A549 (cell line): Measurements from ENCODE around the gene TASOR2. TPM values are rescaled to one million over a fixed set of nuclear protein-coding genes. Genes with fewer than 3 reads are reported as not detected.

Experiments used
- ATAC-seq, 2 experiments: fragments of 200-7000 bp in 1 of 2; fragments of >200 bp in 1 of 2; cut with Nextera tagmentation in 1 of 2; cut with Tn5 transposase in 1 of 2; 3 replicates each; pipeline versions ENCODE4 v1.8.0 to v1.9.1; 2018 to 2020; ENCODE audit warnings: mild to moderate bottlenecking in 1 of 2, moderate library complexity in 1 of 2
- CTCF ChIA-PET: fragments of 300-600 bp; sonication (Branson Sonifier 250); formaldehyde crosslinking; extraction: SDS; loops from one replicate; lab custom pipeline; 2021; ENCODE audit warnings: antibody characterized with exemption, inconsistent platforms; lab: Yijun Ruan, JAX
- POLR2A ChIA-PET: fragments of 350-600 bp; formaldehyde crosslinking; extraction: SDS; loops from one replicate; lab custom pipeline; 2021; ENCODE audit warnings: antibody characterized with exemption, inconsistent platforms; lab: Yijun Ruan, JAX
- DNase-seq, 2 experiments: peaks; one replicate each; pipeline versions ENCODE4 v3.0.0 to v3.0.0-alpha.2; 2011 to 2016; ENCODE audit warnings: low read depth in 1 of 2, low spot score in 1 of 2
- FAIRE-seq: peaks from 2 replicates; lab custom pipeline; 2011; peaks lifted over from hg19 to GRCh38; lab: Jason Lieb, UNC
- H3K27ac ChIP-seq, 2 experiments: fragments of >200 bp; sonication (Bioruptor Twin); formaldehyde crosslinking; 3 replicates each; pipeline ENCODE4 v1.5.1; 2016 to 2017
- H3K4me1 ChIP-seq: fragments of >200 bp; sonication (Bioruptor Twin); formaldehyde crosslinking; 3 replicates; pipeline ENCODE4 v1.6.1; 2016
- H3K4me2 ChIP-seq: fragments of >200 bp; sonication (Bioruptor Twin); formaldehyde crosslinking; 3 replicates; pipeline ENCODE4 v1.6.1; 2016
- H3K4me3 ChIP-seq: fragments of >200 bp; sonication (Bioruptor Twin); formaldehyde crosslinking; 3 replicates; pipeline ENCODE4 v1.5.1; 2016
- H3K9me3 ChIP-seq: fragments of >200 bp; sonication (Bioruptor Twin); formaldehyde crosslinking; 3 replicates; pipeline ENCODE4 v1.6.1; 2016
- ATOH8 ChIP-seq: fragments of 250-450 bp; sonication (Bioruptor Pico); IDR thresholded peaks from 2 replicates; pipeline ENCODE4 v1.5.0; 2020; ENCODE audit warnings: low read depth, mild to moderate bottlenecking, moderate library complexity
- BHLHE40 ChIP-seq: IDR thresholded peaks from 2 replicates; pipeline ENCODE4 v1.6.1; 2012; ENCODE audit warnings: low read depth, low read length, inconsistent platforms
- CBX8 ChIP-seq: fragments of 200-600 bp; sonication (generic); IDR thresholded peaks from 2 replicates; pipeline ENCODE4 v1.6.1; 2016
- CHD4 ChIP-seq: fragments of 200-600 bp; sonication (generic); IDR thresholded peaks from 2 replicates; pipeline ENCODE4 v1.6.1; 2016; ENCODE audit warnings: antibody characterized with exemption, mild to moderate bottlenecking, borderline replicate concordance
- CTCF ChIP-seq: fragments of >200 bp; sonication (Bioruptor Twin); formaldehyde crosslinking; IDR thresholded peaks from 3 replicates; pipeline ENCODE4 v1.5.1; 2016
- FOSB ChIP-seq: fragments of 250-450 bp; sonication (Bioruptor Pico); IDR thresholded peaks from 2 replicates; pipeline ENCODE4 v1.5.0; 2020; ENCODE audit warnings: mild to moderate bottlenecking, moderate library complexity
- FOXS1 ChIP-seq: fragments of 250-450 bp; sonication (Bioruptor Pico); IDR thresholded peaks from 2 replicates; pipeline ENCODE4 v1.5.0; 2020; ENCODE audit warnings: mild to moderate bottlenecking, moderate library complexity
- HOXA7 ChIP-seq: fragments of 250-450 bp; sonication (Bioruptor Pico); IDR thresholded peaks from 2 replicates; pipeline ENCODE4 v1.5.0; 2020; ENCODE audit warnings: mild to moderate bottlenecking, moderate library complexity
- HOXB5 ChIP-seq: fragments of 250-450 bp; sonication (Bioruptor Pico); IDR thresholded peaks from 2 replicates; pipeline ENCODE4 v1.5.0; 2020; ENCODE audit warnings: mild to moderate bottlenecking, moderate library complexity
- MAX ChIP-seq: IDR thresholded peaks from 2 replicates; pipeline ENCODE4 v1.6.1; 2012
- MAZ ChIP-seq: fragments of 150-350 bp; IDR thresholded peaks from 2 replicates; pipeline ENCODE4 v1.6.1; 2014; ENCODE audit warnings: antibody characterized with exemption, low read depth, low read length, borderline replicate concordance
- PBX3 ChIP-seq: IDR thresholded peaks from 2 replicates; pipeline ENCODE4 v1.6.1; 2012
- REST ChIP-seq: fragments of 200-600 bp; sonication (generic); IDR thresholded peaks from 2 replicates; pipeline ENCODE4 v1.6.1; 2016; ENCODE audit warnings: antibody characterized with exemption, mild to moderate bottlenecking, moderate library complexity
- RNF2 ChIP-seq: fragments of 200-600 bp; sonication (generic); IDR thresholded peaks from 2 replicates; pipeline ENCODE4 v1.6.1; 2016; ENCODE audit warnings: low read depth, mild to moderate bottlenecking, antibody characterized with exemption, moderate library complexity, borderline replicate concordance
- SREBF2 ChIP-seq: fragments of 450-650 bp; IDR thresholded peaks from 2 replicates; pipeline ENCODE4 v1.6.1; 2014; ENCODE audit warnings: mild to moderate bottlenecking, moderate library complexity
- TFCP2L1 ChIP-seq: fragments of 250-450 bp; sonication (Bioruptor Pico); IDR thresholded peaks from 2 replicates; pipeline ENCODE4 v1.5.0; 2021; ENCODE audit warnings: mild to moderate bottlenecking
- ZFP36 ChIP-seq: fragments of 450-650 bp; IDR thresholded peaks from 2 replicates; pipeline ENCODE4 v1.6.1; 2014; ENCODE audit warnings: borderline replicate concordance; ENCODE audit not compliant: partially characterized antibody
- WGBS: methylation state at CpG from one replicate; pipeline ENCODE4 v1.1.6; 2017; ENCODE audit errors: missing lambda C conversion rate; 5-methylcytosine and 5-hydroxymethylcytosine counted together
- polyA plus RNA-seq, 4 experiments: library from polyadenylated mRNA; depleted of rRNA in 3 of 4; stranded (reverse); fragments of >200 nt; fragmentation: RNase III in 1 of 4; extraction: RNeasy Plus Mini Kit Qiagen cat#74134 plus additional on column Dnase treatment in 1 of 4; gene quantifications; 2 replicates in 3 of 4; 3 replicates in 1 of 4; pipeline ENCODE4 v1.2.3, GENCODE V29; 2011 to 2017

Gene TASOR2
- polyA plus RNA-seq, 2 of the 4 experiments (the other 2 are of a cell fraction): 27.0 to 96.7 TPM

- 84% methylated on average over 2 of the region's 2 CpGs for whole genome bisulfite sequencing
- ChIA-PET CTCF (no interaction called here), POLR2A (no interaction called here)
- Histone ChIP-seq H3K4me3 (no peak overlapping the region), H3K4me2 (no peak overlapping the region), H3K27ac (no peak overlapping the region)
- DNase-seq (no peak), ATAC-seq (no peak), FAIRE-seq (no peak)
- TF ChIP-seq HOXA7 (CRISPR knock-in tag) (no peak), CHD4 (no peak), HOXB5 (CRISPR knock-in tag) (no peak), CTCF (no peak), FOXS1 (no peak), CBX8 (no peak), RNF2 (no peak), REST (no peak), FOSB (CRISPR knock-in tag) (no peak), ATOH8 (CRISPR knock-in tag) (no peak)
- TF ChIP-seq, all 56 proteins: peak for 0
- H3K4me1 ChIP-seq: no peaks in the 10 kb centered on the region
- H3K9me3 ChIP-seq: no peaks in the 10 kb centered on the region
These were observed 39.1 kb downstream of the TASOR2 start for GRCh38 chr10:5723692-5724091.

GRCh38 chr10:5730766-5731165, 46.1 kb downstream of the TASOR2 start:
- WGBS: 92% methylated on average over 4 of the region's 4 CpGs
- CTCF ChIA-PET: interaction anchor here (1.0 kb wide), 1 partner anchor 26 kb away, joined by 3 read pairs; no protein-coding TSS in a partner anchor
- no peaks in the 10 kb centered on the region for H3K4me1 ChIP-seq
- no peak for DNase-seq
- ATAC-seq: no peak
- no peaks in the 10 kb centered on the region for H3K9me3 ChIP-seq
- no peak overlapping the region for H3K4me3 ChIP-seq
- H3K4me2 ChIP-seq: no peak overlapping the region
- TF ChIP-seq TFCP2L1 (no peak), REST (no peak)
- H3K27ac ChIP-seq: no peak overlapping the region
- POLR2A ChIA-PET: interaction anchor here (0.6 kb wide), 1 partner anchor 82 kb away, joined by 3 read pairs; the partner anchor contains the start of gene GDI2
- FAIRE-seq: no peak

- no peak overlapping the region for H3K27ac ChIP-seq
- H3K4me2 ChIP-seq: no peak overlapping the region
- ChIA-PET CTCF (no interaction called here), POLR2A (no interaction called here)
- no peak for FAIRE-seq
- no peak for DNase-seq
- H3K4me1 ChIP-seq: no peaks in the 10 kb centered on the region
- H3K9me3 ChIP-seq: no peaks in the 10 kb centered on the region
- ATAC-seq: no peak
- WGBS: 85% methylated on average over 3 of the region's 3 CpGs
- no peak overlapping the region for H3K4me3 ChIP-seq
- TF ChIP-seq BHLHE40 (no peak), MAZ (no peak), SREBF2 (no peak), MAX (no peak), REST (no peak), PBX3 (no peak), TFCP2L1 (no peak), ZFP36 (no peak)
These were observed 46.9 kb downstream of the TASOR2 start for GRCh38 chr10:5731559-5731958.
